Osteoblast (primary cell): ENCODE results near the gene KCNQ5. TPM values are rescaled to one million over a fixed set of nuclear protein-coding genes. Genes with fewer than 3 reads are reported as not detected.

Source experiments
- DNase-seq: peaks from one replicate; pipeline ENCODE4 v3.0.0; 2011; ENCODE audit warnings: low spot score, mixed read lengths; ENCODE audit not compliant: insufficient read length; ENCODE audit errors: missing footprints
- H2AFZ ChIP-seq: 2 replicates; pipeline ENCODE4 v1.6.0; 2011; ENCODE audit warnings: mild to moderate bottlenecking, low read length
- H3K27ac ChIP-seq: 2 replicates; pipeline ENCODE4 v1.5.1; 2011; ENCODE audit warnings: mild to moderate bottlenecking, low read depth, low read length, moderate library complexity
- H3K27me3 ChIP-seq: 2 replicates; pipeline ENCODE4 v1.6.0; 2012; ENCODE audit warnings: mild to moderate bottlenecking, control low read depth, inconsistent platforms, low read length, moderate library complexity; ENCODE audit not compliant: insufficient read depth
- H3K36me3 ChIP-seq: 2 replicates; pipeline ENCODE4 v1.5.1; 2011; ENCODE audit warnings: mild to moderate bottlenecking, low read length, control low read depth, moderate library complexity; ENCODE audit not compliant: insufficient read depth
- H3K4me1 ChIP-seq: 2 replicates; pipeline ENCODE4 v1.5.1; 2011; ENCODE audit warnings: mild to moderate bottlenecking, low read length, control low read depth, moderate library complexity; ENCODE audit not compliant: insufficient read depth
- H3K4me2 ChIP-seq: 2 replicates; pipeline ENCODE4 v1.6.0; 2011; ENCODE audit warnings: mild to moderate bottlenecking, low read length; ENCODE audit not compliant: insufficient read depth
- H3K4me3 ChIP-seq: fragments of 200-600 bp; sonication (generic); 3 replicates; pipeline ENCODE4 v1.5.1; 2012; ENCODE audit warnings: mild to moderate bottlenecking, low read length, inconsistent platforms; ENCODE audit not compliant: insufficient read depth
- H3K79me2 ChIP-seq: 2 replicates; pipeline ENCODE4 v1.6.0; 2012; ENCODE audit warnings: mild to moderate bottlenecking, low read length, control low read depth, inconsistent platforms; ENCODE audit not compliant: insufficient read depth
- H3K9me3 ChIP-seq: 2 replicates; pipeline ENCODE4 v1.5.1; 2011; ENCODE audit warnings: low read depth, low read length, control low read depth
- H4K20me1 ChIP-seq: 2 replicates; pipeline ENCODE4 v1.6.0; 2012; ENCODE audit warnings: mild to moderate bottlenecking, low read length, control low read depth; ENCODE audit not compliant: insufficient read depth
- CTCF ChIP-seq: IDR thresholded peaks from 2 replicates; pipeline ENCODE4 v1.5.1; 2011; ENCODE audit warnings: mild to moderate bottlenecking, low read depth, low read length, moderate library complexity; ENCODE audit errors: extremely low read depth
- total RNA-seq: library from RNA; depleted of rRNA; stranded (reverse); fragments of >200 nt; gene quantifications from 2 replicates; pipeline ENCODE4 v1.2.3, GENCODE V29; 2012

KCNQ5 gene
- total RNA-seq, 1 donor: 4.0 TPM

GRCh38 chr6:73062837-73063236 lies 441.0 kb downstream of the KCNQ5 start:
- Histone ChIP-seq H3K79me2 (no peaks in the 10 kb centered on the region), H3K4me1 (peaks cover 6% of the 10 kb centered on the region), H3K4me3 (no peak overlapping the region), H3K4me2 (no peak overlapping the region), H4K20me1 (no peaks in the 10 kb centered on the region), H2AFZ (no peak overlapping the region), H3K27ac (no peak overlapping the region), H3K9me3 (no peaks in the 10 kb centered on the region), H3K27me3 (no peaks in the 10 kb centered on the region), H3K36me3 (no peaks in the 10 kb centered on the region)
- DNase-seq: no peak
- TF ChIP-seq CTCF: no peak

- no peak overlapping the region for H3K4me3 ChIP-seq
- no peaks in the 10 kb centered on the region for H4K20me1 ChIP-seq
- no peak overlapping the region for H3K4me2 ChIP-seq
- TF ChIP-seq CTCF: no peak
- H3K79me2 ChIP-seq: no peaks in the 10 kb centered on the region
- H3K36me3 ChIP-seq: no peaks in the 10 kb centered on the region
- H3K27me3 ChIP-seq: no peaks in the 10 kb centered on the region
- H3K9me3 ChIP-seq: no peaks in the 10 kb centered on the region
- peaks cover 6% of the 10 kb centered on the region for H3K4me1 ChIP-seq
- no peak overlapping the region for H3K27ac ChIP-seq
- H2AFZ ChIP-seq: no peak overlapping the region
- DNase-seq: no peak
These were observed 442.4 kb downstream of the KCNQ5 start for GRCh38 chr6:73064266-73064665.

GRCh38 chr6:73073238-73073637 lies 451.4 kb downstream of the KCNQ5 start:
- Histone ChIP-seq H3K9me3 (no peaks in the 10 kb centered on the region), H3K4me3 (no peak overlapping the region), H3K27ac (peak overlapping the region; percentile 0), H3K36me3 (no peaks in the 10 kb centered on the region), H3K27me3 (no peaks in the 10 kb centered on the region), H3K4me2 (no peak overlapping the region), H3K79me2 (no peaks in the 10 kb centered on the region), H2AFZ (no peak overlapping the region), H4K20me1 (no peaks in the 10 kb centered on the region), H3K4me1 (peaks cover 9% of the 10 kb centered on the region)
- no peak for DNase-seq
- no peak for TF ChIP-seq CTCF

GRCh38 chr6:73074175-73074574 lies 452.3 kb downstream of the KCNQ5 start:
- H3K27ac ChIP-seq: peak overlapping the region; percentile 37
- peak overlapping the region; percentile 8 for H3K4me2 ChIP-seq

More at GRCh38 chr6:73074175-73074574, 452.3 kb downstream of the KCNQ5 start:
- no peak overlapping the region for H2AFZ ChIP-seq
- TF ChIP-seq CTCF: no peak
- no peaks in the 10 kb centered on the region for H3K9me3 ChIP-seq
- no peak overlapping the region for H3K4me3 ChIP-seq
- DNase-seq: no peak
- peaks cover 13% of the 10 kb centered on the region for H3K4me1 ChIP-seq
- no peaks in the 10 kb centered on the region for H3K79me2 ChIP-seq
- no peaks in the 10 kb centered on the region for H4K20me1 ChIP-seq
- no peaks in the 10 kb centered on the region for H3K27me3 ChIP-seq
- no peaks in the 10 kb centered on the region for H3K36me3 ChIP-seq
